Stomach smooth muscle (tissue), 2 donors: ENCODE results near the gene KAT2A.
A peak's percentile ranks its signal among the peaks of the same experiment; 100 is the strongest.

Experiments used
- H3K27ac ChIP-seq: one replicate; pipeline ENCODE4 v1.7.0; 2013; ENCODE audit warnings: mild to moderate bottlenecking, low read length, inconsistent platforms
- H3K27me3 ChIP-seq, 2 donors: one replicate each; pipeline ENCODE4 v1.7.0; 2013; ENCODE audit warnings: low read length in 2 of 2; ENCODE audit not compliant: insufficient read depth in 2 of 2, control insufficient read depth in 1 of 2
- H3K36me3 ChIP-seq, 2 donors: one replicate each; pipeline ENCODE4 v1.7.0; 2013; ENCODE audit warnings: low read length in 2 of 2; ENCODE audit not compliant: control insufficient read depth in 2 of 2, insufficient read depth in 2 of 2
- H3K4me1 ChIP-seq: one replicate; pipeline ENCODE4 v1.7.0; 2013; ENCODE audit warnings: low read length; ENCODE audit not compliant: control insufficient read depth, insufficient read depth
- H3K4me3 ChIP-seq, 2 donors: one replicate each; pipeline ENCODE4 v1.7.0; 2013; ENCODE audit warnings: low read length in 2 of 2
- H3K9ac ChIP-seq, 2 donors: one replicate each; pipeline ENCODE4 v1.7.0; 2013; ENCODE audit warnings: low read length in 2 of 2, mild to moderate bottlenecking in 1 of 2
- H3K9me3 ChIP-seq, 2 donors: one replicate each; pipeline ENCODE4 v1.7.0; 2013; ENCODE audit warnings: low read length in 2 of 2; ENCODE audit not compliant: control insufficient read depth in 2 of 2
- donor health status: healthy.
- donor health status: Pancreatic carcinoma.

KAT2A gene

GRCh38 chr17:42120770-42121769 is at the start of gene KAT2A:
Gene KAT2A, minus strand, starts transcription at chr17:42121367. Its CDS starts 63 bp downstream, at chr17:42121304.
- peaks cover 34% of the 10 kb centered on the region for H3K4me1 ChIP-seq
- H3K9ac ChIP-seq: peak within 1 kb of the TSS; percentile 48 to 58
- H3K36me3 ChIP-seq: peaks cover 11 to 21% of the 10 kb centered on the region in 2 donors
- H3K9me3 ChIP-seq: no peaks in the 10 kb centered on the region
- H3K27ac ChIP-seq: no peak within 1 kb of the TSS
- no peaks in the 10 kb centered on the region for H3K27me3 ChIP-seq
- peak within 1 kb of the TSS; percentile 35 to 68 for H3K4me3 ChIP-seq

GRCh38 chr17:42169351-42169750 is 48.2 kb upstream of the KAT2A start:
- Histone ChIP-seq H3K27me3 (peaks cover 0 to 2% of the 10 kb centered on the region in 2 donors), H3K4me1 (no peaks in the 10 kb centered on the region), H3K36me3 (no peaks in the 10 kb centered on the region), H3K9me3 (no peaks in the 10 kb centered on the region), H3K4me3 (no peak overlapping the region), H3K9ac (no peak overlapping the region), H3K27ac (no peak overlapping the region)

- Histone ChIP-seq H3K9me3 (no peaks in the 10 kb centered on the region), H3K27me3 (peaks cover 0 to 2% of the 10 kb centered on the region in 2 donors), H3K27ac (no peak overlapping the region), H3K36me3 (no peaks in the 10 kb centered on the region), H3K9ac (no peak overlapping the region), H3K4me3 (no peak overlapping the region), H3K4me1 (no peaks in the 10 kb centered on the region)
Observed at GRCh38 chr17:42167807-42168206, 46.6 kb upstream of the KAT2A start.

GRCh38 chr17:42166196-42166763 is 45.1 kb upstream of the KAT2A start:
- no peaks in the 10 kb centered on the region for H3K36me3 ChIP-seq

GRCh38 chr17:42165751-42166150 is 44.6 kb upstream of the KAT2A start:
- Histone ChIP-seq H3K9ac (no peak overlapping the region), H3K4me3 (no peak overlapping the region), H3K4me1 (no peaks in the 10 kb centered on the region), H3K27ac (no peak overlapping the region), H3K36me3 (no peaks in the 10 kb centered on the region), H3K27me3 (no peaks in the 10 kb centered on the region), H3K9me3 (no peaks in the 10 kb centered on the region)

More at GRCh38 chr17:42166196-42166763, 45.1 kb upstream of the KAT2A start:
- H3K4me1 ChIP-seq: no peaks in the 10 kb centered on the region
- H3K27ac ChIP-seq: no peak overlapping the region
- H3K9ac ChIP-seq: no peak overlapping the region
- H3K9me3 ChIP-seq: no peaks in the 10 kb centered on the region
- H3K4me3 ChIP-seq: no peak overlapping the region
- peaks cover 0 to 2% of the 10 kb centered on the region in 2 donors for H3K27me3 ChIP-seq

- no peaks in the 10 kb centered on the region for H3K9me3 ChIP-seq
- no peaks in the 10 kb centered on the region for H3K27me3 ChIP-seq
- H3K27ac ChIP-seq: no peak overlapping the region
- H3K4me3 ChIP-seq: no peak overlapping the region
- H3K9ac ChIP-seq: no peak overlapping the region
- H3K36me3 ChIP-seq: no peaks in the 10 kb centered on the region
- no peaks in the 10 kb centered on the region for H3K4me1 ChIP-seq
Observed at GRCh38 chr17:42163696-42164407, 42.7 kb upstream of the KAT2A start.

GRCh38 chr17:42163113-42163512 is 41.9 kb upstream of the KAT2A start:
- Histone ChIP-seq H3K4me1 (no peaks in the 10 kb centered on the region), H3K36me3 (no peaks in the 10 kb centered on the region), H3K9me3 (no peaks in the 10 kb centered on the region), H3K4me3 (no peak overlapping the region), H3K9ac (no peak overlapping the region), H3K27me3 (no peaks in the 10 kb centered on the region), H3K27ac (no peak overlapping the region)

GRCh38 chr17:42160531-42160910 is 39.4 kb upstream of the KAT2A start:
- Histone ChIP-seq H3K4me3 (no peak overlapping the region), H3K9ac (no peak overlapping the region), H3K27ac (no peak overlapping the region), H3K27me3 (no peaks in the 10 kb centered on the region), H3K4me1 (peaks cover under 1% of the 10 kb centered on the region), H3K9me3 (peaks cover 0 to 6% of the 10 kb centered on the region in 2 donors), H3K36me3 (no peaks in the 10 kb centered on the region)

- Histone ChIP-seq H3K27me3 (no peaks in the 10 kb centered on the region), H3K4me1 (peaks cover 4% of the 10 kb centered on the region), H3K9ac (no peak overlapping the region)
Observed at GRCh38 chr17:42159796-42160530, 38.8 kb upstream of the KAT2A start.

GRCh38 chr17:42155614-42156045 is 34.5 kb upstream of the KAT2A start:
- Histone ChIP-seq H3K27ac (no peak overlapping the region), H3K9me3 (peaks cover 0 to 8% of the 10 kb centered on the region in 2 donors), H3K9ac (no peak overlapping the region), H3K4me1 (peaks cover 17% of the 10 kb centered on the region), H3K4me3 (peak overlapping the region; percentile 60 to 99), H3K36me3 (peaks cover 0 to 3% of the 10 kb centered on the region in 2 donors), H3K27me3 (no peaks in the 10 kb centered on the region)

More at GRCh38 chr17:42159796-42160530, 38.8 kb upstream of the KAT2A start:
- H3K27ac ChIP-seq: no peak overlapping the region
- no peak overlapping the region for H3K4me3 ChIP-seq
- H3K36me3 ChIP-seq: no peaks in the 10 kb centered on the region
- H3K9me3 ChIP-seq: peaks cover 0 to 8% of the 10 kb centered on the region in 2 donors
